Lung (tissue), 12 donors: Measurements from ENCODE around the gene PITPNB. TPM values are rescaled to one million over a fixed set of nuclear protein-coding genes. Genes with fewer than 3 reads are reported as not detected.
A peak's percentile ranks its signal among the peaks of the same experiment; 100 is the strongest.

ENCODE experiments used
- ATAC-seq: fragments of 200-7000 bp; cut with Tn5 transposase; one replicate; pipeline ENCODE4 v1.9.1; 2020; ENCODE audit warnings: moderate number of reproducible peaks; ENCODE audit not compliant: insufficient read depth, low FRiP score
- DNase-seq, 3 donors: peaks; one replicate each; pipeline ENCODE4 v3.0.0-alpha.2; 2013 to 2017
- H3K27ac ChIP-seq, 2 donors: one replicate each; pipeline ENCODE4 v1.5.1; 2013; ENCODE audit warnings: mild to moderate bottlenecking in 2 of 2, moderate library complexity in 2 of 2, control low read depth in 1 of 2, inconsistent platforms in 1 of 2, low read depth in 1 of 2, low read length in 1 of 2
- H3K27me3 ChIP-seq, 3 donors: one replicate each; pipeline ENCODE4 v1.5.1; 2013; ENCODE audit warnings: low read length in 2 of 3; ENCODE audit not compliant: control insufficient read depth in 3 of 3, insufficient read depth in 3 of 3
- H3K36me3 ChIP-seq, 4 donors: one replicate each; pipeline ENCODE4 v1.5.1; 2013; ENCODE audit warnings: low read length in 4 of 4, mild to moderate bottlenecking in 1 of 4, moderate library complexity in 1 of 4; ENCODE audit not compliant: control insufficient read depth in 4 of 4, insufficient read depth in 4 of 4
- H3K4me1 ChIP-seq, 5 donors: one replicate each; pipeline ENCODE4 v1.5.1; 2013; ENCODE audit warnings: low read length in 5 of 5, mild to moderate bottlenecking in 2 of 5, moderate library complexity in 1 of 5; ENCODE audit not compliant: control insufficient read depth in 5 of 5, insufficient read depth in 5 of 5
- H3K4me3 ChIP-seq: one replicate; pipeline ENCODE4 v1.5.1; 2013; ENCODE audit warnings: mild to moderate bottlenecking, control low read depth, moderate library complexity
- H3K9ac ChIP-seq, 2 donors: one replicate each; pipeline ENCODE4 v1.5.1; 2013; ENCODE audit warnings: low read length in 2 of 2, control low read depth in 1 of 2; ENCODE audit not compliant: insufficient read depth in 1 of 2
- H3K9me3 ChIP-seq, 4 donors: one replicate each; pipeline ENCODE4 v1.5.1; 2013; ENCODE audit warnings: low read length in 3 of 4, mild to moderate bottlenecking in 1 of 4, moderate library complexity in 1 of 4; ENCODE audit not compliant: control insufficient read depth in 4 of 4, insufficient read depth in 3 of 4
- WGBS, 2 donors: extraction: QIAGEN DNeasy Blood & Tissue Kit; methylation state at CpG; one replicate each; pipeline ENCODE4 v1.1.7; 2013; 5-methylcytosine and 5-hydroxymethylcytosine counted together
- polyA plus RNA-seq, 2 donors: library from polyadenylated mRNA; stranded (reverse); fragments of 200-250 nt; gene quantifications; one replicate each; pipeline ENCODE4 v1.2.1, GENCODE V29; 2013
- total RNA-seq, 2 donors: library from RNA; depleted of rRNA in 1 of 2; stranded (reverse); fragments of >200 nt in 1 of 2; gene quantifications; one replicate each; pipeline ENCODE4 v1.2.1, GENCODE V29; 2014 to 2021
- TF ChIP-seq, protein P1 (sequence below): IDR thresholded peaks from 2 replicates; pipeline ENCODE4 v1.5.1; 2012; ENCODE audit warnings: mild to moderate bottlenecking; ENCODE audit errors: control extremely low read depth, extremely low read depth
- donor health status: control.
- donor health status: control.
- donor health status: Bipolar disorder and iron deficiency.
- donor health status: healthy.
- donor health status: DM: yes; HTN: yes; CAD: no.

Gene PITPNB
- total and polyA plus RNA-seq, 4 donors: 19.2 to 73.5 (median 37.5) TPM

DNA sequence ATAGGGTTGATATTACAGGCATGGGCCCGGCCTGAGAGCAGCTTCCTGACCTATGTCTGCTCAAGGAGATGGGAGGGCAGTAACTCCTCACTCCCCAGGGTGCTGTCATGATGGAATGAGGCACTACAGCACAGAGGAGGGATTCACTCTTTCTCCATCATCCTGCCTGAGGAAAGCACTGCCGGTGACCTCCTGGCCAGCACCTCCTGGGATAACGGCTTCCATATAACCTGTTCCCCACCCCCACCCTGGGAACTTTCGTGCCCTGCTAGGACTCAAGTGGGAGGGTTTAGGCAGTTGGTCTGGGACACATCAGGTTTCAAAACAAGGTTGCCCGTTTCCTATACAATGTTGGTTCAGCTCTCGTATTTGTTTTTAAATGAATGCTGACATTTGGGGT lies 74.8 kb downstream of the PITPNB start:
- Histone ChIP-seq H3K4me3 (no peak overlapping the region), H3K4me1 (peaks cover 0 to 15% (median 3%) of the 10 kb centered on the region in 5 donors), H3K9ac (no peak overlapping the region), H3K27me3 (no peaks in the 10 kb centered on the region), H3K9me3 (no peaks in the 10 kb centered on the region), H3K36me3 (peaks cover 0 to 12% (median 3%) of the 10 kb centered on the region in 4 donors), H3K27ac (no peak overlapping the region)
- ATAC-seq: no peak
- TF ChIP-seq, protein P1, sequence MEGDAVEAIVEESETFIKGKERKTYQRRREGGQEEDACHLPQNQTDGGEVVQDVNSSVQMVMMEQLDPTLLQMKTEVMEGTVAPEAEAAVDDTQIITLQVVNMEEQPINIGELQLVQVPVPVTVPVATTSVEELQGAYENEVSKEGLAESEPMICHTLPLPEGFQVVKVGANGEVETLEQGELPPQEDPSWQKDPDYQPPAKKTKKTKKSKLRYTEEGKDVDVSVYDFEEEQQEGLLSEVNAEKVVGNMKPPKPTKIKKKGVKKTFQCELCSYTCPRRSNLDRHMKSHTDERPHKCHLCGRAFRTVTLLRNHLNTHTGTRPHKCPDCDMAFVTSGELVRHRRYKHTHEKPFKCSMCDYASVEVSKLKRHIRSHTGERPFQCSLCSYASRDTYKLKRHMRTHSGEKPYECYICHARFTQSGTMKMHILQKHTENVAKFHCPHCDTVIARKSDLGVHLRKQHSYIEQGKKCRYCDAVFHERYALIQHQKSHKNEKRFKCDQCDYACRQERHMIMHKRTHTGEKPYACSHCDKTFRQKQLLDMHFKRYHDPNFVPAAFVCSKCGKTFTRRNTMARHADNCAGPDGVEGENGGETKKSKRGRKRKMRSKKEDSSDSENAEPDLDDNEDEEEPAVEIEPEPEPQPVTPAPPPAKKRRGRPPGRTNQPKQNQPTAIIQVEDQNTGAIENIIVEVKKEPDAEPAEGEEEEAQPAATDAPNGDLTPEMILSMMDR: no peak
- no peak for DNase-seq
- 94 to 97% methylated on average over 6 of the region's 6 CpGs for WGBS, 2 donors

DNA sequence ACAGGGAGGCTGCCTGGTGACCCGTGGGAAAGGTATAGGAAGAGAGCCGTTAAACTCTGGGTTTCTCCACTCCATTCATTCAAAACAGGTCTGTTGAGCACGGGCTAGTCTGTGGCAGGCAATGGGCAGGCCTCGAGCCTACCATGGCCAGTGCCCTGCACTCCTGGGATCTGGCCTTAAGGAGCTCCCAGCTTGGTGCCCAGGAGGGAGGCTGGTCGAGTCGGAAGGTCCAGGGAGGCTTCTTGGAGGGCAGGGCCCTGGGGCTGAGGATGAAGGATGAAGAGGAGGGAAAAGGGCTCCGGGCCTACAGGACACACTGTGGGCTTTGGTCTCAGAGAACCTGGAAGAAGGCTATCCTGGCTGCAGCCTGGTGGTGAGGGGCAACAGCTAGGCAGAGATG lies 75.6 kb downstream of the PITPNB start:
- peaks cover 0 to 9% (median 3%) of the 10 kb centered on the region in 4 donors for H3K36me3 ChIP-seq
- no peaks in the 10 kb centered on the region for H3K9me3 ChIP-seq
- no peak overlapping the region for H3K4me3 ChIP-seq
- TF ChIP-seq, protein P1: no peak
- DNase-seq (no peak), ATAC-seq (no peak)
- 81 to 84% methylated on average over 7 of the region's 7 CpGs for WGBS, 2 donors
- no peak overlapping the region for H3K27ac ChIP-seq
- no peak overlapping the region for H3K9ac ChIP-seq
- H3K4me1 ChIP-seq: peaks cover 0 to 15% (median 3%) of the 10 kb centered on the region in 5 donors
- no peaks in the 10 kb centered on the region for H3K27me3 ChIP-seq

DNA sequence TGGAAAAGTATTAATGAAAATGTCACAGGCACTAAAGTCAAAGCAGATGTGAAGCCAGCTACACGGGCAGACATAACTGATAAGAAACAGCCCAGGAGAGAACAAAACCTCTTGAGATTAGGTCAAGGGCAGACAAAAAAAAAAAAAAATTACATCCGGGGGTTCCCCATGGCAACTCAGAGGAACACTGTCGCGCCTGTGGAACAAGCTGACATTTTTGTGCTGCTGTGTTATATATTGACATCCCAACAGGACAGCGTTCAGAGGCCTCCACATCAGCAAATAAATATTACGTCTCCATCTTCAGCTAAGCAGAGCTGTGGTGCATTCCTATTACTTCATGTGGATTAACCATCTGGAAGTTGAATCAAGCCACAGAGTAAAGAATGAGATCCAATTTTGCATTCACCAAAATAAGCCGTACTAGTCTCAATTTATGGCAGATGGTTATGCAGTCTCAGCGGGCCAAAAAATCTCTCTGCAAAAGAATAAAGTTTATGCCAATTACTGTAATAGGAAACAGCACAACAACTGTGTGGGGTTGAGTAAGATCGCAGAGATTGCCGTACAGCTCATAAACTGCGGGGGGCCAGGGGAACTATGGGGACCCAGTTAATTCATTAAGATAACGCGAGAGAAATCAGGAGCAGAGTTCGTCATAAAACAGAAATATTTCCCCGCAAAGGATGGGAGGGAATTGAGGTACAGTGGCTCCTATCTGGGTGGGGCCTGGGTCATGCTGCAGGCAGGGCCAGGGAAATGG lies 76.2 kb downstream of the PITPNB start:
- no peak overlapping the region for H3K9ac ChIP-seq
- no peak overlapping the region for H3K27ac ChIP-seq
- H3K27me3 ChIP-seq: no peaks in the 10 kb centered on the region
- no peak for ATAC-seq
- TF ChIP-seq, protein P1: no peak
- 79 to 86% methylated on average over 15 of the region's 15 CpGs for WGBS, 2 donors
- H3K36me3 ChIP-seq: peaks cover 0 to 8% (median 2%) of the 10 kb centered on the region in 4 donors
- peaks cover 0 to 15% (median 3%) of the 10 kb centered on the region in 5 donors for H3K4me1 ChIP-seq
- DNase-seq: peak; percentile 46 to 60 (median 56)
- H3K4me3 ChIP-seq: no peak overlapping the region
- H3K9me3 ChIP-seq: no peaks in the 10 kb centered on the region
